Eye (tissue), 1 donor: Measurements from ENCODE around the gene GPC5.

ENCODE experiments used
- DNase-seq: peaks from one replicate; pipeline ENCODE4 v3.0.0-alpha.2; 2015

The GPC5 gene

GRCh38 chr13:91546900-91547299 is 148.5 kb downstream of the GPC5 start:
- DNase-seq = no peak

DNA sequence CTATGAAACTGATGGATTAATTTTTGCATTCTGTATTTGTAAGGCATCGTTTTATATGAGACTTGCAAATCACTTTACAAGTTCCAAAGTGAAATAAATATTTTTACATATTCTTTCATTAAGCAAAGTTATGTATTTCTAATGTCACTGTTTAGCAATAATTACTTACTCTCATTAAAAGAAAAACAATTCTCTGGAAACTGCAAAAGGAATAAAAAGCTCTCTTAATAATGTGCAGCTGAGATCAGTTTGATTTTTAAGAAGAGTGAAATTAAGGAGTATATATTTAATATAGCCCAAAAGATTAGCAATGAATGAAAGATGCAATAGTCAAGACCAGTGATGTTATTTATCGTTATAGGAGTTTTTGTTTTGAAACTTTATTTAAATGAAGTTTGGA is 155.2 kb downstream of the GPC5 start:
- DNase-seq = no peak

- DNase-seq = no peak
Measured at GRCh38 chr13:91554101-91554500, 155.7 kb downstream of the GPC5 start.

- DNase-seq = no peak
Measured at GRCh38 chr13:91557328-91558090, 159.1 kb downstream of the GPC5 start.

GRCh38 chr13:91563799-91564198 is 165.4 kb downstream of the GPC5 start:
- DNase-seq = no peak

- no peak for DNase-seq
Measured at GRCh38 chr13:91564396-91564795, 166.0 kb downstream of the GPC5 start.

DNA sequence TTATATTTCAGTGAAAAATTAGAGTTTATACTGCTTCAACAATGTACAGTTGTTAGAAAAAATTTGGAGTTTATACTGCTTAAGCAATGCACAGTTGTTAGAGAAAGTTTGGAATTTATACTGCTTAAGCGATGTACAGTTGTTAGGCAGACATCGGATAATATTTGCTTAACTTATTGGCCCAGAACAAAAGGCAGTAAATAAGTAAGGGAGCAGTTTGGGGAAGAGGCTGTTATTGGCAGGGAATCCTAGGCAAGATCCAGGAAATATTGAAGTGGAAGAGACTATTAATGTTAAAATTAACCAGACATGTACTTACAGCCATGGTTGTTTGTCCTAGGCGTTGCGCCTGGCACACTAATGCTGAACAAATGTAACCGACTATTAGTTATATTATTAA is 166.9 kb downstream of the GPC5 start:
- DNase-seq = no peak

DNA sequence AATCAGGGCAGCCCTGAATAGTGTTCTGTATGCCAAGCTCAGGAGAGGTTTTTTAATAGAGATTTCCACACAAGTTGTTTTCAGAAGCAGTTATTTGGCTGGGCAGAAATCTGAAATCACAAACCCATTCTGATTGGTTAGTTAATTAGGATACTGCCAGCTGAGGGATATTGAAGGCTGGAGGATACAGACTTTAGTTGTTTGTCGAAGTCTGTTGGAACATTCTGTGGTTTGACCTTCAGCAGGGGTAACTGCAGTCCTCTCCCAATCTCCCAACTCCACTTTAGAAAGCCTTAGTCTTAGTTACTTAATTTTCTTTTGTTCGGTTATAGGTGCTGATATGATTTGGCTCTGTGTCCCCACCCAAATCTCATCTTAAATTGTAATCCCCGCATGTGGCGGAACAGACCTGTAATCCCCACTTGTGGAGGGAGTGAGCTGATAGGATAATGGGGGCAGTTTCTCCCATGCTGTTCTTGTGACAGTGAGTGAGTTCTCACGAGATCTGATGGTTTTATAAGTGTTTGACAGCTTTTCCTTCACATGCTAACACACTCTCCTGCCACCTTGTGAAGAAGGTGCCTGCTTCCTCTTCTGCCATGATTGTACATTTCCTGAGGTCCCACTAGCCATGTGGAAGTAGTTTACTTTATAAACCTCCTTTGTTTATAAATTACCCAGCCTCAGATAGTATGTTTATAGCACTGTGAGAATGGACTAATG is 169.2 kb downstream of the GPC5 start:
- DNase-seq = no peak

GRCh38 chr13:91571681-91572080 is 173.3 kb downstream of the GPC5 start:
- DNase-seq = no peak

DNA sequence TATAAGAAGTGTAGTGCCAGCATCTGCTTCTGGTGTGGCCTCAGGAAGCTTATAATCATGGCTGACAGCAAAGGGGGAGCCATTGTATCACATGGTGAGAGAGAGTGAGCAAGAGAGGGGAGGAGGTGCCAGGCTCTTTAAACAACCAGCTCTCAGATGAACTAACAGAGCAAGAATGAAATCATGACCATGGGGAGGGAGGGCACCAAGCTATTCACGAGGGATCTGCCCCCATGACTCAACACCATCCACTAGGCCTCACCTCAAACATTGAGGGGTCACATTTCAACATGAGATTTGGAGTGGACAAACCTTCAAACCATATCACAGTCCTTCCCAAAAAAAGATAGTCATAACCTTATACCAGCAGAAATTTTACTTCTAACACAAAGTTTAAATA is 174.0 kb downstream of the GPC5 start:
- DNase-seq = no peak

GRCh38 chr13:91572944-91573598 is 174.7 kb downstream of the GPC5 start:
- DNase-seq = no peak

DNA sequence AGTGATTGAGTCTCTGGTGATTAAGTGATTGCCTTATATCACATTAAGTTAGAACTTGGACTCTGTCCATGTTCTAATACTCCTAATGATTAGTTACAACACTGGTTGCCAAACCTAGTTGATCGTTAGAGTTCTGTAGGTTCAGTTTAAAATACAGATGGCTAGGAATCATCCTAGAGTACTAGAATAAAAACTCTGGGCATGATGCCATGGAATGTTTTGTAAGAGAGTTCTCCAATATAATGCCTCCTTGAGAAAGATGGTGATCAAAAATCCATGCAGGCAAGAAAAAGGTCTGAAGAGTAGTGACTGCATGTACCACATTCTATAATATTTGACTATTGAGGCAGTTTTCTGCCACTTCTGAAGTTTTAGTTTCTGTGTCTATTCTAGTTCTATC is 176.3 kb downstream of the GPC5 start:
- no peak for DNase-seq

- DNase-seq = no peak
Measured at GRCh38 chr13:91576590-91576989, 178.2 kb downstream of the GPC5 start.

GRCh38 chr13:91579320-91579719 is 180.9 kb downstream of the GPC5 start:
- no peak for DNase-seq

DNA sequence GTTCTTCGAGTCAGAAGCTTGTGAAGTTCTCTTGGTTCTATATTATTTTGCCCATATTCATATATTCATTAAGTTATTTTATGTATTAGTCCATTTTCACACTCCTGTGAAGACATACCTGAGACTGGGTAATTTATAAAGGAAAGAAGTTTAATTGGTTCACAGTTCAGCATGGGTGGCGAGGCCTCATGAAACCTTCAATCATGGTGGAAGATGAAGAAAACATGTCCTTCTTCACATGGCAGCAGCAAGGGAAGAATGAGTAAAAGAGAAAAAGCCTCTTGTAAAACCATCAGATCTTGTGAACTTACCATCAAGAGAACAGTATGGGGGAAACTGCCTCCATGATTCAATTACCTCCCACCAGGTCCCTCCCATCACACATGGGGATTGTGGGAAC is 182.3 kb downstream of the GPC5 start:
- no peak for DNase-seq

DNA sequence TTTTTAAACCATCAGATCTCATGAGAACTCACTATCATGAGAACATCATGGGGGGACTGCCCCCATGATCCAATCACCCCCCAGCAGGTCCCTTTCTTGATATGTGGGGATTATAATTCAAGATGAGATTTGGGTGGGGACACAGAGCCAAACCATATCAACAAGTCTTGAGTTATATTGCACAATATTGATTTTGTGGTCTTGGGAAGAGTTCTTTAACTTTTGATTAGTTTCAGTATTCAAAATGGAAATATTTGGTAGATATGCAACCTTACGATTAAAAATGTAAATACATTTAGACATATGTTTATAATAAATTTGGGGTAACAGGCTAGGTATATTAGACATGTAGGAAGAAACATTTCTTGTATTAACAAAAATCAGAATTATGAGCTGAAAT is 188.2 kb downstream of the GPC5 start:
- DNase-seq = no peak

- no peak for DNase-seq
Measured at GRCh38 chr13:91588541-91588940, 190.1 kb downstream of the GPC5 start.

DNA sequence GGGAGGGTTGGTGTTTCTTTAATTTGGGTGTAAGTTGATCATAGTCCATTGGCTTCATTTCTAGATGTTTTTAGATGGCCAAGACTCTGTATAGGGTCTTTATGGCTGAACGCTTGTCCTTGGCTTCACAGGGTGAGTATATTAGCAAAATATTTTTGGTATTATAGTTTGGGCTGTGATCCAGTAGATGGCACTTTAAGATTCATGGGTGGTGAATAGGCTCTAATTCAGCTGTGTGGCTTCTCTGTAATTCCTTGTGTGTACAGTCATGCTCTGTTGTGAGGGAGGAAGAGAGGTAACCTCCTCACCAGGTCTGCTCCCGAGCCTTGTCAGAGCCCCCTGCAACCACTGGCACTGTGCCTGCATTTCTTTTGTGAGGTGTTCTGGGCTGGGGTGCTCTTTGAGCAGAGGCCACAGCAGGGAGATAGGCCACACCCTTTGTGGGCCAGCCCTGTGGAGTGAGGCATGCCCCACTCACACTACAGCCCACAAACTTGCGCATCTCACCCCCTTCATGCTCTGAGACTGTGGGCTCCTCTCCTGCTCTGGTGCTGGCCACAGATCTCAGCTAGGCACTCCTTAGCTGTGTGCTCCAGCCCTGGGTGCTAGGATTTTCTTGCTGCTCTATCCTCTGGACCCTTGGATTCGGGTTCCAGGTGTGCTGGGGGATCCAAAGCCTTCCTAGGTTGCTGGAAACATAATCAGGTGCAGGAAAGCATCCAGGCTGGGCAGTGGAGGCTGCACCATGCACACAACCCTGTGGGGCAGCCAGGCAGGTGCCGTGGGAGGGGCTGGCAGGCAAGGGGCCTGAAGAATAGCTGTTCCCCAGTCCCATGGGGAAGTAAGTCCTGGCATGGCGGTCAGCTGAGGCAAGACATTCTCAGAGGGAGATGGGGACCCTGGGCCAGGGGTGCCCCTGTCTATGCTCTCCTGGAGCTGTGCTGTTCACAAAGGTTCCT is 193.9 kb downstream of the GPC5 start:
- DNase-seq = no peak

GRCh38 chr13:91593456-91593855 is 195.0 kb downstream of the GPC5 start:
- DNase-seq = no peak

GRCh38 chr13:91594061-91594460 is 195.6 kb downstream of the GPC5 start:
- no peak for DNase-seq

GRCh38 chr13:91595677-91596076 is 197.3 kb downstream of the GPC5 start:
- no peak for DNase-seq

GRCh38 chr13:91596842-91597241 is 198.4 kb downstream of the GPC5 start:
- DNase-seq = no peak

DNA sequence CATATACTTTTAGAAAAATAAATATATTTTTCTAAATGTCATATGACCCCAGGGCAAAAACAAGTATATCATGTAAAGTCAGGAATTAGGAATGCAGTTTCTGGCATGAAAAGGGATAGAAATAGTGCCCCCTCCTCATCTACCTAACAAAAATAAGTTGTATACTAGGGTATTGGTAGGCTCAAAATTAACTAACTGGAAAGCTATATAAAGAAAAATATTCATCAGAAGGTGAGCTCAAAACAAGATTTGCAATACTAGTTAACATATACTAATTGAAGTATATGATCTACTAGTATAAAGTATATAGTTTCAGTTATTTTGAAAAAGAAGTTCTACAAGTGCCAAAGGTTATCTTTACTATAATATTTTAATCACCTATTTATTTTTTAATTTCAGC is 200.2 kb downstream of the GPC5 start:
- DNase-seq = no peak
